T47D (cell line): ENCODE results near the gene PRKCD.

Experiments used
- DNase-seq, 2 experiments: peaks; one replicate each; pipeline versions ENCODE4 v3.0.0 to v3.0.0-alpha.2; 2011 to 2012; ENCODE audit warnings: low read depth in 1 of 2, low spot score in 1 of 2
- JUND ChIP-seq: IDR thresholded peaks from 2 replicates; pipeline ENCODE4 v1.6.1; 2012; ENCODE audit warnings: low read depth
- in situ Hi-C: cut with HindIII; loops from 2 replicates; pipeline ENCODE4 v1.10.0; 2016; ENCODE audit warnings: low sequenced_read_pairs, low pct_unique_long_range_greater_than_20kb

The PRKCD gene

DNA sequence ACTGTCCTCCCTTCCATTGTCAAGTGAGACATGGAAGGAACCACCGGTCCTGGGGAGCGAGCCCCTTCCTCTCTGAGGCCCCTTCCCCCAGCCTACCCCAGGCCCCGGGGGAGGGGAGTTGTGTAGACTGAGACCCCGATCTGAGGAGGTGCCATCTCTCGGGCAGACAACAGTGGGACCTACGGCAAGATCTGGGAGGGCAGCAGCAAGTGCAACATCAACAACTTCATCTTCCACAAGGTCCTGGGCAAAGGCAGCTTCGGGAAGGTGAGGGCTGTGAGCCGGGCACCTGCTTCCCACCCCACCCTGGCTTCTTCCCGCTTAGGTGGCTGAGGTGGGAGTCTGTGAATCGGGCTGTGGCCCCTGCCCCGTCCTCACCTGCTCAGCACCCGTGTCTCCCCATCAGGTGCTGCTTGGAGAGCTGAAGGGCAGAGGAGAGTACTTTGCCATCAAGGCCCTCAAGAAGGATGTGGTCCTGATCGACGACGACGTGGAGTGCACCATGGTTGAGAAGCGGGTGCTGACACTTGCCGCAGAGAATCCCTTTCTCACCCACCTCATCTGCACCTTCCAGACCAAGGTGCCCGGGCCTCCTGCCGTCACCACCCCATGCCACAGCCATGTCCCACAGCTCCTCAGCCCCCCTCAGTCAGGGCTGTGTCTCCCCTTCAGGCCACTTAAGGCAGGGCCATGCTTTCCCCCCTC, 24.9 kb downstream of the PRKCD start:
- DNase-seq, result no peak
- in situ Hi-C loops, result no loop called here
- no peak for TF ChIP-seq JUND

DNA sequence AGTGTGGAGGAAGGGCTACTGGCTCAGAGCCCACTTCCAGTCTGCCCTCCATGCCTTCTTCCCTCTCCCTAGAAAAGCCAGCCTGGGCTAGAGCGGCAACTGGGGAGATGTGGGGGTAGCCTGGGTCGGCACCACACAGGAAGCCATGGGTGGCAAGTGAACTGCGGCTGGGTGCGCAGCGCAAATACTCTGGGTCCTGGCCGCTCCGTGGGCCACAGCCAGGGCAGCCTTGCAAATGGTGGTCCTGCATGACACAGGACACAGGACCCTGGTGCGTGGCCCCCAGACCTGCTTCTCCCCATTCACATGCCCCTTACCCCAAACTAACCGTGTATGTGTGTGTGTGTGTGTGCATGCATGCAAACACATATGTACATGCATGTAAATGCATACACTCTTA, 25.7 kb downstream of the PRKCD start:
- in situ Hi-C loops, result no loop called here
- no peak for DNase-seq

GRCh38 chr3:53187430-53187829, 26.4 kb downstream of the PRKCD start:
- no peak for TF ChIP-seq JUND
- DNase-seq, result no peak
- in situ Hi-C loops, result no loop called here

More for the DNA sequence above, 25.7 kb downstream of the PRKCD start:
- TF ChIP-seq JUND, result no peak

- no peak for DNase-seq
- TF ChIP-seq JUND, result no peak
- in situ Hi-C loops, result no loop called here
Observed at GRCh38 chr3:53188136-53188685, 27.2 kb downstream of the PRKCD start.

DNA sequence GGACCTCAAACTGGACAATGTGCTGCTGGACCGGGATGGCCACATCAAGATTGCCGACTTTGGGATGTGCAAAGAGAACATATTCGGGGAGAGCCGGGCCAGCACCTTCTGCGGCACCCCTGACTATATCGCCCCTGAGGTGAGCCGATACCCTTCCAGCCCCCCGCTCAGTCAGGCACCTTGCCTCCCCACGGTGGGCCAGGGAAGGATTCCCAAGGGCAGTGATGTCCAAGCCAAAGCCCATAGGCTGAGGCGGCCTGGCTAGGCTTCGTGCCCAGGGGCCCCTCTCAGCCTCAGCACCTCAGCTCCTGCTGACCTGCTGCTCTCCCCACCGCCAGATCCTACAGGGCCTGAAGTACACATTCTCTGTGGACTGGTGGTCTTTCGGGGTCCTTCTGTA, 27.7 kb downstream of the PRKCD start:
- no peak for TF ChIP-seq JUND
- in situ Hi-C loops, result no loop called here
- DNase-seq, result no peak

- DNase-seq, result no peak
- TF ChIP-seq JUND, result no peak
- in situ Hi-C loops, result no loop called here
Observed at GRCh38 chr3:53189276-53189675, 28.3 kb downstream of the PRKCD start.

- no peak for TF ChIP-seq JUND
- in situ Hi-C loops, result no loop called here
Observed at GRCh38 chr3:53190659-53191058, 29.6 kb downstream of the PRKCD start.

GRCh38 chr3:53191836-53192480, 30.9 kb downstream of the PRKCD start:
- in situ Hi-C loops, result no loop called here
- no peak for DNase-seq
- TF ChIP-seq JUND, result no peak

More at GRCh38 chr3:53190659-53191058, 29.6 kb downstream of the PRKCD start:
- no peak for DNase-seq

DNA sequence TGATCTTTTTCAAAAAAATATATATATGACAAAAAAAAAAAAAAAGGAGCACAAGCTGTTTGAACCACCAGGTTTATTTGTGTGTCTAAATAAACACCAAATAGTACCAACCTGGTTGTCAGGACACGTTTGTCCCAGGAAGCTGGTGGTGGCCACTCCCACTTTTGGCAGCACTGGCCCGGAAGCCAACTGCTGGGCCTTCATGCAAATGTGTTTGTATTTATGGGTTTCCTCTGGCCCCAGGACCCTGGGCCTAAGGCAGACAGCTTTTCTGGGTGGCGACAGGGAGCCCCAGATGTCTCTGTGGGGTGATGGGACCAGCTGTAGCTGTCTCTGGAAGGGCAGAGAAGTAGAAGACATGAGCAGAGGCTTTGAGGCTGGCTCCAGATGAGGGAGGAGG, 31.6 kb downstream of the PRKCD start:
- in situ Hi-C loops, result no loop called here
- peak in 1 of 2 experiments; percentile 27 for DNase-seq
- TF ChIP-seq JUND, result no peak

DNA sequence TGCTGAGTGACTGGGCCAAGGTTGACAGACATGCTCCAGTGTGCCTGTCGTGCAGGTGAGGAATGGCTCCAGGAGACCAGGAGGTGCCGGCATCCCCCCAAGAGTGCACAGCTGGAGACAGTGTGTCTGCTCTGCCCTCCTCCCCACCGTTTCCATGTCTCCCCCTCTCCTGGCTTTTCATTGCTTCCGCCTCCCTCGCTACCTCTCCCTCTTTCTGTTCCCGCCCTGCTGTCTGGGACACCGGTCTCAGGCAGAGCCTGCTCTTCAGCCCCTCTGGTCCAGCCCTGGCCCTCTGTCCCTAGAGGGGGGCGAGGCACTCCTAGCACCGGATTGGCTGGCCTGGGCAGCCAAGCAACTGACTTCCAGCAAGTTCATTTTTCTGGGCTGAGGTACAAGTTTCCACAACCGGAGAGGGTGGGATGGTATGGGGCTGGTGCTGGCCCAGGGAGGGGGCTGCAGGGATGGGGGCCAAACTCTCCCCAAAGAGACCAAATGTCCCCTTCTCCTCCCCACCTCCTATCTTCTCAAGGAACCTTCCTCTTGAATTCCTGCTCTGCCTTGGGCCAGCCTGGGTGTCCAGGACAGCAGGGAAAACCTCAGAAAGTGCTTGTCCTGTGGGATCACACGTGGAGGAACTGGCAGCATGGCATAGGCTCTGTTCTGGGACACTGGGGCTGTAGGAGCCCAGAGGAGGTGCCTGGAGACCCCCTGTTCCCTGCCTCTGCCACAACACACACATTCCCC, 32.6 kb downstream of the PRKCD start:
- in situ Hi-C loops, result no loop called here
- no peak for TF ChIP-seq JUND
- no peak for DNase-seq

GRCh38 chr3:53194210-53195065, 33.4 kb downstream of the PRKCD start:
- in situ Hi-C loops, result no loop called here
- no peak for DNase-seq
- TF ChIP-seq JUND, result no peak

DNA sequence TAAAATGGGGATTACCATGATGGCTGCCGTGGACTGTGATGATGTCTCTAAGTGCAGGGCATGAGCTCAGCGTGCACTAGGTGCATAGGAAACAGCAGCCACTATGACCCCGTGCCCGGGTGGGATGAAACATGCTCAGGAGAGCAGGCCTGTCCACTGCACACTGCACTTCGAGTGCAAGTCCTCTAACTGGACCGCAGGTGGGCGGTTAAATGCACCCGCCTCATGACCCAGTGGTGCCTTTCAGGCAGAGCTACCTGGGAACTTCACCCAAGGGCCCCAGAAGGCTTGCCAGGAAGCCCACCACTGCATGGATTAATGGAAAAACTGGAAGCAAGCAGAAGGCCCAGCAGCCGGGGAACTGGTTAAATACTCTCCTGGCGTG, 34.0 kb downstream of the PRKCD start:
- DNase-seq, result no peak
- no peak for TF ChIP-seq JUND
- in situ Hi-C loops, result no loop called here
